RPMI7951 (cell line): Measurements from ENCODE around the gene SLC5A8. TPM values are rescaled to one million over a fixed set of nuclear protein-coding genes. Genes with fewer than 3 reads are reported as not detected.
"Not testable (repeated sequence)": the region's sequence is repeated elsewhere in the genome, so short reads cannot be mapped to it uniquely, and the experiment has no call there.

ENCODE experiments used
- DNase-seq: peaks from one replicate; pipeline ENCODE4 v3.0.0-alpha.2; 2012; ENCODE audit warnings: low read depth
- total RNA-seq: library from RNA; depleted of rRNA; stranded (reverse); fragments of >200 nt; shearing (Covaris generic); gene quantifications from 2 replicates; pipeline ENCODE4 v1.2.3, GENCODE V29; 2014; rRNA removed

SLC5A8 gene
- total RNA-seq, 1 experiment from 2014 or later = not detected

GRCh38 chr12:101172316-101172715 is 37.7 kb downstream of the SLC5A8 start:
- DNase-seq = no peak

- DNase-seq = no peak
Observed at GRCh38 chr12:101168001-101168400, 42.0 kb downstream of the SLC5A8 start.

GRCh38 chr12:101166866-101167265 is 43.2 kb downstream of the SLC5A8 start:
- DNase-seq = no peak

GRCh38 chr12:101165319-101165718 is 44.7 kb downstream of the SLC5A8 start:
- DNase-seq = no peak

- not testable (repeated sequence) for DNase-seq
Observed at GRCh38 chr12:101145777-101146431, 64.1 kb downstream of the SLC5A8 start.

- DNase-seq = no peak
Observed at GRCh38 chr12:101127521-101128219, 82.4 kb downstream of the SLC5A8 start.

- DNase-seq = no peak
Observed at GRCh38 chr12:101117842-101118241, 92.2 kb downstream of the SLC5A8 start.

GRCh38 chr12:101116911-101117310 is 93.1 kb downstream of the SLC5A8 start:
- DNase-seq = no peak

- no peak for DNase-seq
Observed at GRCh38 chr12:101115326-101115725, 94.7 kb downstream of the SLC5A8 start.

- no peak for DNase-seq
Observed at GRCh38 chr12:101111441-101111840, 98.6 kb downstream of the SLC5A8 start.

GRCh38 chr12:101110866-101111265 is 99.2 kb downstream of the SLC5A8 start:
- no peak for DNase-seq

- DNase-seq = no peak
Observed at GRCh38 chr12:101108130-101108529, 101.9 kb downstream of the SLC5A8 start.

GRCh38 chr12:101107032-101107763 is 102.8 kb downstream of the SLC5A8 start:
- no peak for DNase-seq

Other genes with a start within 250 kb of the SLC5A8 start
- 13.5 and 13.6 TPM in 2 replicates for gene UTP20, start 69.9 kb upstream of the SLC5A8 start, total RNA-seq
- 49.9 and 69.8 TPM in 2 replicates for gene ARL1, start 197.5 kb upstream of the SLC5A8 start, total RNA-seq